HepG2 (cell line): ENCODE data around the gene FKBP8. TPM values are rescaled to one million over a fixed set of nuclear protein-coding genes. Genes with fewer than 3 reads are reported as not detected.

Experiments
- CCDC6 ChIP-seq: sonication (generic); formaldehyde crosslinking; IDR thresholded peaks from 2 replicates; pipeline ENCODE4 v1.8.1; 2022; ENCODE audit warnings: mild to moderate bottlenecking, missing genetic modification reagents, moderate library complexity
- FOXM1 ChIP-seq: sonication (generic); formaldehyde crosslinking; IDR thresholded peaks from 2 replicates; pipeline ENCODE4 v1.5.0; 2020; ENCODE audit warnings: missing genetic modification reagents
- GLMP ChIP-seq: sonication (generic); formaldehyde crosslinking; IDR thresholded peaks from 2 replicates; pipeline ENCODE4 v1.9.0; 2021; ENCODE audit warnings: missing genetic modification reagents, mild to moderate bottlenecking, borderline replicate concordance
- MED1 ChIP-seq: sonication (generic); formaldehyde crosslinking; IDR thresholded peaks from 2 replicates; pipeline ENCODE4 v1.4.0; 2020; ENCODE audit warnings: missing genetic modification reagents
- NFKB2 ChIP-seq: sonication (generic); formaldehyde crosslinking; IDR thresholded peaks from 2 replicates; pipeline ENCODE4 v1.4.0; 2020; ENCODE audit warnings: missing genetic modification reagents, borderline replicate concordance
- PRMT3 ChIP-seq: sonication (generic); formaldehyde crosslinking; IDR thresholded peaks from 2 replicates; pipeline ENCODE4 v1.8.1; 2022; ENCODE audit warnings: low read depth, mild to moderate bottlenecking, moderate library complexity, missing genetic modification reagents, borderline replicate concordance
- SIN3B ChIP-seq: fragments of 150-350 bp; IDR thresholded peaks from 2 replicates; pipeline ENCODE4 v1.6.1; 2014; ENCODE audit warnings: low read length
- ZNF335 ChIP-seq: sonication (generic); formaldehyde crosslinking; IDR thresholded peaks from 2 replicates; pipeline ENCODE4 v1.4.0; 2020; ENCODE audit warnings: missing genetic modification reagents
- ZNF691 ChIP-seq: sonication (generic); formaldehyde crosslinking; IDR thresholded peaks from 2 replicates; pipeline ENCODE4 v1.4.0; 2020; ENCODE audit warnings: missing genetic modification reagents, low read depth, mild to moderate bottlenecking, borderline replicate concordance
- ZNF839 ChIP-seq: sonication (generic); formaldehyde crosslinking; IDR thresholded peaks from 2 replicates; pipeline ENCODE4 v1.4.0; 2020; ENCODE audit warnings: missing genetic modification reagents, mild to moderate bottlenecking, borderline replicate concordance
- ZSCAN29 ChIP-seq: sonication (generic); formaldehyde crosslinking; conservative IDR thresholded peaks from 2 replicates; pipeline ENCODE4 v1.4.0; 2020; ENCODE audit warnings: mild to moderate bottlenecking, missing genetic modification reagents
- polyA plus RNA-seq, 8 experiments: library from polyadenylated mRNA; depleted of rRNA in 3 of 8; stranded (reverse) in 7 of 8; unstranded in 1 of 8; fragments of >200 nt; fragmentation: Illumina TruSeq in 4 of 8; extraction: Trizol in 4 of 8; gene quantifications; 2 replicates each; pipeline versions ENCODE4 v1.2.1 to v1.2.3, GENCODE V29; 2011 to 2016; ENCODE audit warnings: low read depth in 4 of 8, missing spikeins in 1 of 8, mixed read lengths in 1 of 8; ENCODE audit not compliant: insufficient read depth in 1 of 8
- total RNA-seq, 5 experiments: library from RNA; depleted of rRNA; stranded (reverse); fragments of >200 nt; fragmentation: Illumina TruSeq; extraction: Trizol; gene quantifications; 2 replicates each; pipeline ENCODE4 v1.2.3, GENCODE V29; 2016; ENCODE audit warnings: low read depth in 1 of 5
- TF ChIP-seq, protein P1 (sequence below): sonication (generic); formaldehyde crosslinking; IDR thresholded peaks from 2 replicates; pipeline ENCODE4 v1.4.0; 2020; ENCODE audit warnings: missing genetic modification reagents, mild to moderate bottlenecking, borderline replicate concordance
- TF ChIP-seq, protein P2 (sequence below): IDR thresholded peaks from 2 replicates; pipeline ENCODE4 v1.6.1; 2012; ENCODE audit warnings: low read depth, low read length, improper control_type of control experiment
- TF ChIP-seq, protein P3 (sequence below): sonication (generic); formaldehyde crosslinking; IDR thresholded peaks from 2 replicates; pipeline ENCODE4 v1.4.0; 2020; ENCODE audit warnings: missing genetic modification reagents
- TF ChIP-seq, protein P4 (sequence below): sonication (generic); formaldehyde crosslinking; IDR thresholded peaks from 2 replicates; pipeline ENCODE4 v1.4.0; 2020; ENCODE audit warnings: missing genetic modification reagents, mild to moderate bottlenecking, borderline replicate concordance

FKBP8 gene
- total and polyA plus RNA-seq, 2 of the 13 experiments (the other 11 are each of a cell fraction or from before 2014, with no cell fraction given), result 81.7 to 93.9 TPM

DNA sequence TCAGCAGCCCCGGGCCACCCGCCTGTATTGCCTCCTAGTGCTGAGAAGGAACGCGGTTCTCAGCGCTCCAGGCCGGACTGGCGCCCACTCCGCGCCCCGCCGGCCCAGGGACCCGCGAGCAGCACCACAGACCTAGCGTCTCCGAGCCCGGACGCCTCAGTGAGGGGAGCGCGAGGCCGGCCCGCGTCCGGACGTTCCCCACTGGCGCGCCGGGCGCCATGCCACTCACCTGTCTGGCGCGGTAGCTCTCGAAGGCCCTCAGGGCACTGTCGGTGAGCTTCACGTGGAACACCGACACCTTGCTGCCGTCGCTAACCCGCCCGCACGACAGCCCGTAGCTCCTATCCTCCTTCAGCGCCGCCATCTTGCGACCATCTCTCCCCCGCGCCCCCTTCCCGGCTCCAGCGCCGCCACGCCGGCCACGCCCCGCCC is 21.7 kb downstream of the FKBP8 start, which contains the start of gene ELL (continued):
- TF ChIP-seq, protein P1, sequence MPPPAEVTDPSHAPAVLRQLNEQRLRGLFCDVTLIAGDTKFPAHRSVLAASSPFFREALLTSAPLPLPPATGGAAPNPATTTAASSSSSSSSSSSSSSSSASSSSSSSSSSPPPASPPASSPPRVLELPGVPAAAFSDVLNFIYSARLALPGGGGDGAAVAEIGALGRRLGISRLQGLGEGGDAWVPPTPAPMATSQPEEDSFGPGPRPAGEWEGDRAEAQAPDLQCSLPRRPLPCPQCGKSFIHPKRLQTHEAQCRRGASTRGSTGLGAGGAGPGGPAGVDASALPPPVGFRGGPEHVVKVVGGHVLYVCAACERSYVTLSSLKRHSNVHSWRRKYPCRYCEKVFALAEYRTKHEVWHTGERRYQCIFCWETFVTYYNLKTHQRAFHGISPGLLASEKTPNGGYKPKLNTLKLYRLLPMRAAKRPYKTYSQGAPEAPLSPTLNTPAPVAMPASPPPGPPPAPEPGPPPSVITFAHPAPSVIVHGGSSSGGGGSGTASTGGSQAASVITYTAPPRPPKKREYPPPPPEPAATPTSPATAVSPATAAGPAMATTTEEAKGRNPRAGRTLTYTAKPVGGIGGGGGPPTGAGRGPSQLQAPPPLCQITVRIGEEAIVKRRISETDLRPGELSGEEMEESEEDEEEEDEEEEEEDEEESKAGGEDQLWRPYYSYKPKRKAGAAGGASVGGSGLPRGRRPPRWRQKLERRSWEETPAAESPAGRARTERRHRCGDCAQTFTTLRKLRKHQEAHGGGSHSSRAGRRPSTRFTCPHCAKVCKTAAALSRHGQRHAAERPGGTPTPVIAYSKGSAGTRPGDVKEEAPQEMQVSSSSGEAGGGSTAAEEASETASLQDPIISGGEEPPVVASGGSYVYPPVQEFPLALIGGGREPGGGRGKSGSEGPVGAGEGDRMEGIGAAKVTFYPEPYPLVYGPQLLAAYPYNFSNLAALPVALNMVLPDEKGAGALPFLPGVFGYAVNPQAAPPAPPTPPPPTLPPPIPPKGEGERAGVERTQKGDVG, result no peak
- TF ChIP-seq FOXM1 (CRISPR knock-in tag) (no peak), MED1 (CRISPR knock-in tag) (peak; percentile 46; the same call in 1 of the 2 replicates), SIN3B (no peak), ZNF691 (CRISPR knock-in tag) (no peak), ZNF335 (CRISPR knock-in tag) (no peak), GLMP (CRISPR knock-in tag) (no peak), NFKB2 (peak; percentile 73; the same call in 1 of the 2 replicates), ZSCAN29 (CRISPR knock-in tag) (no peak), PRMT3 (CRISPR knock-in tag) (no peak), CCDC6 (no peak), ZNF839 (CRISPR knock-in tag) (no peak)
- TF ChIP-seq, protein P2, sequence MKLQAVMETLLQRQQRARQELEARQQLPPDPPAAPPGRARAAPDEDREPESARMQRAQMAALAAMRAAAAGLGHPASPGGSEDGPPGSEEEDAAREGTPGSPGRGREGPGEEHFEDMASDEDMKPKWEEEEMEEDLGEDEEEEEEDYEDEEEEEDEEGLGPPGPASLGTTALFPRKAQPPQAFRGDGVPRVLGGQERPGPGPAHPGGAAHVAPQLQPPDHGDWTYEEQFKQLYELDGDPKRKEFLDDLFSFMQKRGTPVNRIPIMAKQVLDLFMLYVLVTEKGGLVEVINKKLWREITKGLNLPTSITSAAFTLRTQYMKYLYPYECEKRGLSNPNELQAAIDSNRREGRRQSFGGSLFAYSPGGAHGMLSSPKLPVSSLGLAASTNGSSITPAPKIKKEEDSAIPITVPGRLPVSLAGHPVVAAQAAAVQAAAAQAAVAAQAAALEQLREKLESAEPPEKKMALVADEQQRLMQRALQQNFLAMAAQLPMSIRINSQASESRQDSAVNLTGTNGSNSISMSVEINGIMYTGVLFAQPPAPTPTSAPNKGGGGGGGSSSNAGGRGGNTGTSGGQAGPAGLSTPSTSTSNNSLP, result no peak
- TF ChIP-seq, protein P3, sequence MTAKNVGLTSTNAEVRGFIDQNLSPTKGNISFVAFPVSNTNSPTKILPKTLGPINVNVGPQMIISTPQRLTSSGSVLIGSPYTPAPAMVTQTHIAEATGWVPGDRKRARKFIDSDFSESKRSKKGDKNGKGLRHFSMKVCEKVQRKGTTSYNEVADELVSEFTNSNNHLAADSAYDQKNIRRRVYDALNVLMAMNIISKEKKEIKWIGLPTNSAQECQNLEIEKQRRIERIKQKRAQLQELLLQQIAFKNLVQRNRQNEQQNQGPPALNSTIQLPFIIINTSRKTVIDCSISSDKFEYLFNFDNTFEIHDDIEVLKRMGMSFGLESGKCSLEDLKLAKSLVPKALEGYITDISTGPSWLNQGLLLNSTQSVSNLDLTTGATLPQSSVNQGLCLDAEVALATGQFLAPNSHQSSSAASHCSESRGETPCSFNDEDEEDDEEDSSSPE (CRISPR knock-in tag), result no peak
- TF ChIP-seq, protein P4, sequence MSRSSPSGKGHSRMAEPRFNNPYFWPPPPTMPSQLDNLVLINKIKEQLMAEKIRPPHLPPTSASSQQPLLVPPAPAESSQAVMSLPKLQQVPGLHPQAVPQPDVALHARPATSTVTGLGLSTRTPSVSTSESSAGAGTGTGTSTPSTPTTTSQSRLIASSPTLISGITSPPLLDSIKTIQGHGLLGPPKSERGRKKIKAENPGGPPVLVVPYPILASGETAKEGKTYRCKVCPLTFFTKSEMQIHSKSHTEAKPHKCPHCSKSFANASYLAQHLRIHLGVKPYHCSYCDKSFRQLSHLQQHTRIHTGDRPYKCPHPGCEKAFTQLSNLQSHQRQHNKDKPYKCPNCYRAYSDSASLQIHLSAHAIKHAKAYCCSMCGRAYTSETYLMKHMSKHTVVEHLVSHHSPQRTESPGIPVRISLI (CRISPR knock-in tag), result 0 out of 2 replicates have a peak, but pooled peaks have one; percentile 38
